HG03520 (cell line): ENCODE measurements around the gene MFAP2.
"Not testable (repeated sequence)": the region's sequence is repeated elsewhere in the genome, so short reads cannot be mapped to it uniquely, and the experiment has no call there.

Experiments used
- ATAC-seq: cut with Tn5 transposase; IDR thresholded peaks from one replicate; pipeline ENCODE4 v1.9.1; 2021; ENCODE audit warnings: mild to moderate bottlenecking, moderate library complexity; ENCODE audit not compliant: unreplicated experiment

MFAP2 gene

GRCh38 chr1:16964169-16964568, 16.3 kb downstream of the MFAP2 start:
- ATAC-seq = not testable (repeated sequence)

- no peak for ATAC-seq
These were observed 18.9 kb downstream of the MFAP2 start for GRCh38 chr1:16961297-16962133.

GRCh38 chr1:16960560-16961296, 19.7 kb downstream of the MFAP2 start:
- peak; percentile 64 for ATAC-seq

- no peak for ATAC-seq
These were observed 21.9 kb downstream of the MFAP2 start for GRCh38 chr1:16958475-16958874.

GRCh38 chr1:16957731-16958130, 22.7 kb downstream of the MFAP2 start:
- no peak for ATAC-seq

GRCh38 chr1:16956775-16957174, 23.6 kb downstream of the MFAP2 start:
- no peak for ATAC-seq

GRCh38 chr1:16955186-16955585, 25.2 kb downstream of the MFAP2 start:
- no peak for ATAC-seq

- ATAC-seq = no peak
These were observed 25.8 kb downstream of the MFAP2 start for GRCh38 chr1:16954579-16954978.

- ATAC-seq = not testable (repeated sequence)
These were observed 28.0 kb downstream of the MFAP2 start for GRCh38 chr1:16952376-16952775.

- not testable (repeated sequence) for ATAC-seq
These were observed 31.4 kb downstream of the MFAP2 start for GRCh38 chr1:16949026-16949425.

GRCh38 chr1:16948282-16948891, 32.0 kb downstream of the MFAP2 start:
- ATAC-seq = not testable (repeated sequence)

- no peak for ATAC-seq
These were observed 33.8 kb downstream of the MFAP2 start for GRCh38 chr1:16946646-16947045.

GRCh38 chr1:16946185-16946584, 34.2 kb downstream of the MFAP2 start:
- not testable (repeated sequence) for ATAC-seq

- ATAC-seq = not testable (repeated sequence)
These were observed 34.9 kb downstream of the MFAP2 start for GRCh38 chr1:16945512-16945911.

GRCh38 chr1:16944038-16944437, 36.4 kb downstream of the MFAP2 start:
- ATAC-seq = no peak

GRCh38 chr1:16939386-16940180, 40.8 kb downstream of the MFAP2 start:
- ATAC-seq = not testable (repeated sequence)

GRCh38 chr1:16938351-16939321, 41.8 kb downstream of the MFAP2 start:
- no peak for ATAC-seq

GRCh38 chr1:16936580-16936979, 43.8 kb downstream of the MFAP2 start:
- not testable (repeated sequence) for ATAC-seq

GRCh38 chr1:16933945-16934344, 46.5 kb downstream of the MFAP2 start:
- not testable (repeated sequence) for ATAC-seq
